GM10847 (cell line): ENCODE measurements around the gene MAST4.

Experiments
- POLR2A ChIP-seq: IDR thresholded peaks from 2 replicates; pipeline ENCODE4 v1.6.1; 2011; ENCODE audit not compliant: insufficient read length; ENCODE audit errors: extremely low read depth

Gene MAST4

DNA sequence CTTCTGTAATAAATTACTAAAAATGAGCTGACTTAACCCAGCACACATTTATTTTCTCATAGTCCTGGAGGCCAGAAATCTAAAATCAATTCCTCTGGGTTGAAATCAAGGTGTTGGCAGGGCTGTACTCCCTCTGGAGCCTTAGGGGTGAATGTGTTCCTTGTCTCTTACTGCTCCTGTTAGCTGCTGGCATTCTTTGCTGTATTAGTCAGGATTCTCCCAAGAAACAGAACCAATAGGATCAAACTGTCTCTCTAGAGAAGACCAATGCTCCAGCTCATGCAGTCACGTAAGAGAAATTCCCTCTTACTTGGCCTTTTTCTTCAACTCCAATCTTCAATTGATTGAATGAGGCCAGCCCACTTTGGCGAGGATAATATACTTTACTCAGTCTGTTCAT lies 615.7 kb downstream of the MAST4 start:
- no peak for TF ChIP-seq POLR2A

DNA sequence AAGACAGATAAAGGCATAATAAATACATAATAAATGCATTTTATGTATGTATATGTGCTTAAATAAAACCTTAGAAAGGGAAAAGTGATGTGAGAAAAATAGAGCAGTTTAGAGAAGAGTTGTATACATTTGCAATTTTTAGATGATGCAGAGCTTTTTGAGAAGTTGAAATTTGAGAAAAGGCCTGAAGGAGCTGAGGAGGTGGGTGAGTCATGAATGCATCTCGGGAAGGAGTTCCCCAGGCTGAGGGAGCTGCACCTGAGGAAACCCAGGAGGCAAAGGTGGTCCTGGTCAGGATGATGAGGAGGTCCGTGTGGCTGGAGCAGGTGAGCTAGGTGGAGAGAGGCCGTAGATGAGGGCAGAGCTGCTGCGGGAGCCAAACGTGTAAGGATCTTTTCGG lies 617.8 kb downstream of the MAST4 start:
- TF ChIP-seq POLR2A: no peak

DNA sequence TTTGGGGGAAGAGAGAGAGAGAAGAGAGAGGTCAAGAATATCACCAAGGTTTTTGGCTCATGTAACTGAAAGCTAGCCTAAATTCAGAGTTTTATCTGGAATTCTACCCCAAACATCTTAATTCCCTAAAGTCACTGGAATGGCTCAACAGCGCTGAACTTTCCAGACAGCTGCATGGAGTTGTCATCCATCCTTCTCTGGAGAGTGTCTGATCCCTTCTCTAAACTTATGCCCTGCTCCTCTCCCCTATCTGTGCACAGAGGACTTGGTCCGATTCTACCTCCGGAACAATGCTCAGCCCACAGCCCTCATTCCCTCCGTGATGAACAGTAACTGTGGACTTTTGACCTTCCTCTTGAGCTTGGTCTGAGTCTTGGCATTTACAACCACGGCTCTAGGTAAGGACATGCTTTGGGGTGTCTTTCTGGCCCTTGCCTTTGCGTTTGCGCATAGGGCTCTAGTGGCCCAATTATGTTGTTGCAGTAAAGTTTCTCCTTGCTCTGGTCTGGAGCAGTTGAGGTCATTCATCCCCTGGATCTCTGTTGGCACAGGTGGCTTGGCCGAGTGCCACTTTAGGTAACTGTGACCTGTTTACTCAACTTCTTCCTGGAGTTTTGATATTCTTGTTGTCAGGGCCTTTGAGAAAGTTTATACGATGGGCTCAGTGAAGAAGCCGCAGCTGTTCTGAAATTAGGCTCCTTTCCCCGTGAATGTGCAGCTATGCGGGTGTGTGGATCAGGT lies 618.7 kb downstream of the MAST4 start:
- no peak for TF ChIP-seq POLR2A

DNA sequence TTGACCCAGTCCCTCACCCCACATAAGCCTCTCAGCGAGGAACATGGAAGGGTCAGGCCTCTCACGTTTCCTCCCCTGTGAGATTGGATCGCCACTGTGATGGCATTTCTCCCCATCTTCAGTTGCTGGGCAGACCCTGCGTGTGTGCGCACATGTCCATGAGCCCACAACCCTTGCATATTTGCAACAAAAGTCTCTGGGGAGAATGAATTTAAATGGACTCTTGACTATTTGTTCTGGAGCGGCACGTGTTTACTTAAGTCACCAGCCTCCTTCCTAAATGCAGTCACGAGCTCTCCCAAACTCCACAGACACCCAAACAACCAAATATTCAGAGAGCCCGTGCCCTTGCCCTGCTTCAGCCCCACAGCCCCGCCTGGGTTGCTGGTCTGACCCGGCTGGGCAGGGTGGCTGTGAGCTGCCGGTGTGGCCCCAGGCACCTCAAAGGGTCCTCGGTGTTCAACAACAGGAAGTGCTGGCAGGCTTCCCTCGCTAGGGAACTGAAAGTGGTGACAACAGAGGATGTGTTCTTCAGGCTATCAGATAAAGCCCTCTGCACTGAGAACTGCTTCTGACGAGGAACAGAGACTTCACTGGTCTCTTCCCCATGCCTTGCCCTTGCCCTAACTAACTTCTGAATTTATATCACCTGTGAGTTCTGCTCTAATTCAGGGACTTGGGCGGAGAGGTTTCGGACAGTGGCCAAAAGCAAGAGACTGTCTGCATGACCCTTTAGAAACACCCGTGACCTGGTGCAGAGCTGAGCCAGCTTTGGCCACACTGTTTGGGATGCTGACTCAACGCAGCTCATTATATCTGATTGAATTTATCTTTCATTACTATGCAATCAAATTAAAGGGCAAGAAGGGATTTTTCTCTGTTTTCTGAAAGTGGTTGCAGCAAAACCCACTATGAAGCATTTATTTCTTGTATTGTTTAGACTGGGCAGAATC lies 619.6 kb downstream of the MAST4 start:
- TF ChIP-seq POLR2A: no peak

DNA sequence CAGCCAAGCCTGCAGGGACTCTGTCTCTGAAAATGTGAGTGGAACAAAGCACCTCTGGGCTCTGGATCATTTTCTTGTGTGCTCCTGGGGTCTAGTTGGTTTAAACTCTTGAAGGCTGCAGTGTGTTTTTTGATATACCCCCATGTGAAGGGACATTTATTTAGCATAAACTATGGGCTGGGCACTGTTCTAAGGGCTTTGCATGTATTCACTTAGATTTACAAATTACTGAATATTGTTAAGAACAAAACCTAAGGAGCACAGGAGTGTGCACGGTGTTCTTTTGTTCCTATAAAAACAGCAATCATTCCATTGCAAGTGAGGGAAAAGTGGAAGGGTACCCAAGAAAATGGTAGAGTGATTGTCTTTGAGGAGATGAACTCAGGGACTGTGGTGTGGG lies 620.4 kb downstream of the MAST4 start:
- no peak for TF ChIP-seq POLR2A
